Uterus (tissue), 2 donors: Measurements from ENCODE around the gene DNM3.

Experiments used
- POLR2A ChIP-seq, 2 donors: fragments of 450-650 bp; IDR thresholded peaks; one replicate each; pipeline ENCODE4 v1.6.1; 2016; ENCODE audit warnings: antibody characterized with exemption in 2 of 2, mild to moderate bottlenecking in 1 of 2, moderate library complexity in 1 of 2
- TF ChIP-seq, protein P1 (sequence below), 4 experiments: fragments of 200-600 bp in 2 of 4; fragments of 450-650 bp in 2 of 4; sonication (generic) in 2 of 4; IDR thresholded peaks; one replicate each; pipeline ENCODE4 v1.5.1; 2016 to 2019; ENCODE audit warnings: antibody characterized with exemption in 4 of 4, mild to moderate bottlenecking in 2 of 4, moderate library complexity in 1 of 4

DNA sequence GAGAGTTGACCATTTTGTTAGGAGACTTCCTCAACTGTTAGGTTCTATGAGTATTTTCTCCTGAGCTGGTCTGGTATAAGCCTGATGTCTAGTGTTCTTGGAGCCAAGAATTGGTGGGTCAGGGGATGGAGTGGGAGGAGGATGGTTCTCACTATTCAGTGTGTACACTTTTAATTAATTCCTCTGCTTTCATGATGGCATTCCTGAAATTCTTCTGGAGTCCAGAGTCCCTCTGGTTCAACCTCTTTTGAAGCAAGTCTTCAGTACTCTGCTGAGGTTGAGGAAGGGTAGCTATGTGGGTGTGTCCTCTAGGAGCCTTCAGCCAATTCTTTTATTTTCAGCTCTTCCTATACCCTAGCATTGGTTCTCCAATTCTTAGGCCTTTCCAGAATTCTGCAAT is 149.1 kb downstream of the DNM3 start:
- TF ChIP-seq, protein P1, sequence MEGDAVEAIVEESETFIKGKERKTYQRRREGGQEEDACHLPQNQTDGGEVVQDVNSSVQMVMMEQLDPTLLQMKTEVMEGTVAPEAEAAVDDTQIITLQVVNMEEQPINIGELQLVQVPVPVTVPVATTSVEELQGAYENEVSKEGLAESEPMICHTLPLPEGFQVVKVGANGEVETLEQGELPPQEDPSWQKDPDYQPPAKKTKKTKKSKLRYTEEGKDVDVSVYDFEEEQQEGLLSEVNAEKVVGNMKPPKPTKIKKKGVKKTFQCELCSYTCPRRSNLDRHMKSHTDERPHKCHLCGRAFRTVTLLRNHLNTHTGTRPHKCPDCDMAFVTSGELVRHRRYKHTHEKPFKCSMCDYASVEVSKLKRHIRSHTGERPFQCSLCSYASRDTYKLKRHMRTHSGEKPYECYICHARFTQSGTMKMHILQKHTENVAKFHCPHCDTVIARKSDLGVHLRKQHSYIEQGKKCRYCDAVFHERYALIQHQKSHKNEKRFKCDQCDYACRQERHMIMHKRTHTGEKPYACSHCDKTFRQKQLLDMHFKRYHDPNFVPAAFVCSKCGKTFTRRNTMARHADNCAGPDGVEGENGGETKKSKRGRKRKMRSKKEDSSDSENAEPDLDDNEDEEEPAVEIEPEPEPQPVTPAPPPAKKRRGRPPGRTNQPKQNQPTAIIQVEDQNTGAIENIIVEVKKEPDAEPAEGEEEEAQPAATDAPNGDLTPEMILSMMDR (IDR thresholded peaks at IDR 0.05) = no peak
- TF ChIP-seq POLR2A (IDR thresholded peaks at IDR 0.05) = no peak
